ENCODE measurements around the gene GJB4. TPM values are rescaled to one million over a fixed set of nuclear protein-coding genes. Genes with fewer than 3 reads are reported as not detected.

GJB4 gene
- total RNA-seq, 2 experiments from 2014 or later = not detected

DNA sequence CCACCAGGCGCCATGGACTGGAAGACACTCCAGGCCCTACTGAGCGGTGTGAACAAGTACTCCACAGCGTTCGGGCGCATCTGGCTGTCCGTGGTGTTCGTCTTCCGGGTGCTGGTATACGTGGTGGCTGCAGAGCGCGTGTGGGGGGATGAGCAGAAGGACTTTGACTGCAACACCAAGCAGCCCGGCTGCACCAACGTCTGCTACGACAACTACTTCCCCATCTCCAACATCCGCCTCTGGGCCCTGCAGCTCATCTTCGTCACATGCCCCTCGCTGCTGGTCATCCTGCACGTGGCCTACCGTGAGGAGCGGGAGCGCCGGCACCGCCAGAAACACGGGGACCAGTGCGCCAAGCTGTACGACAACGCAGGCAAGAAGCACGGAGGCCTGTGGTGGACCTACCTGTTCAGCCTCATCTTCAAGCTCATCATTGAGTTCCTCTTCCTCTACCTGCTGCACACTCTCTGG lies 25.2 kb downstream of the GJB4 start:
- Mint-ChIP-seq H3K27ac (no peak overlapping the region), H3K4me3 (no peak overlapping the region), H3K36me3 (ENCODE audit: low read depth) (no peaks in the 10 kb centered on the region), H3K27me3 (ENCODE audit: low read depth) (peaks cover 29% of the 10 kb centered on the region), H3K4me1 (ENCODE audit: low read depth) (peaks cover under 1% of the 10 kb centered on the region), H3K9me3 (no peaks in the 10 kb centered on the region)
- CTCF ChIA-PET = interaction anchor here (0.7 to 2.4 kb wide), 3 partner anchors 75 to 255 kb away, joined by 4 to 9 read pairs (median 4); partner anchors contain the start of gene SMIM12
- no peak for DNase-seq
- intact Hi-C loops (cut with micrococcal nuclease) = no loop called here

- Mint-ChIP-seq H3K27ac (no peak overlapping the region), H3K9me3 (no peaks in the 10 kb centered on the region), H3K4me1 (ENCODE audit: low read depth) (peaks cover 4% of the 10 kb centered on the region), H3K27me3 (ENCODE audit: low read depth) (peaks cover 24% of the 10 kb centered on the region), H3K4me3 (no peak overlapping the region), H3K36me3 (ENCODE audit: low read depth) (no peaks in the 10 kb centered on the region)
- CTCF ChIA-PET = interaction anchor here (0.7 to 2.4 kb wide), 3 partner anchors 74 to 255 kb away, joined by 4 to 9 read pairs (median 4); partner anchors contain the start of gene SMIM12
- intact Hi-C loops (cut with micrococcal nuclease) = no loop called here
- DNase-seq = no peak
Measured at GRCh38 chr1:34785231-34785874, 25.8 kb downstream of the GJB4 start.

GRCh38 chr1:34785875-34786470 lies 26.4 kb downstream of the GJB4 start:
- no peak for DNase-seq
- Mint-ChIP-seq H3K27me3 (ENCODE audit: low read depth) (peaks cover 20% of the 10 kb centered on the region), H3K9me3 (no peaks in the 10 kb centered on the region), H3K4me3 (no peak overlapping the region), H3K4me1 (ENCODE audit: low read depth) (peaks cover 4% of the 10 kb centered on the region), H3K27ac (no peak overlapping the region), H3K36me3 (ENCODE audit: low read depth) (no peaks in the 10 kb centered on the region)
- CTCF ChIA-PET = interaction anchor here (0.7 to 2.4 kb wide), 17 partner anchors 12 to 546 kb away, joined by 3 to 9 read pairs (median 3); partner anchors contain the start of gene SMIM12
- intact Hi-C loops (cut with micrococcal nuclease) = loop anchor here (1.0 kb wide), 4 partner anchors 66 to 512 kb away; partner anchors contain the start of gene SFPQ

DNA sequence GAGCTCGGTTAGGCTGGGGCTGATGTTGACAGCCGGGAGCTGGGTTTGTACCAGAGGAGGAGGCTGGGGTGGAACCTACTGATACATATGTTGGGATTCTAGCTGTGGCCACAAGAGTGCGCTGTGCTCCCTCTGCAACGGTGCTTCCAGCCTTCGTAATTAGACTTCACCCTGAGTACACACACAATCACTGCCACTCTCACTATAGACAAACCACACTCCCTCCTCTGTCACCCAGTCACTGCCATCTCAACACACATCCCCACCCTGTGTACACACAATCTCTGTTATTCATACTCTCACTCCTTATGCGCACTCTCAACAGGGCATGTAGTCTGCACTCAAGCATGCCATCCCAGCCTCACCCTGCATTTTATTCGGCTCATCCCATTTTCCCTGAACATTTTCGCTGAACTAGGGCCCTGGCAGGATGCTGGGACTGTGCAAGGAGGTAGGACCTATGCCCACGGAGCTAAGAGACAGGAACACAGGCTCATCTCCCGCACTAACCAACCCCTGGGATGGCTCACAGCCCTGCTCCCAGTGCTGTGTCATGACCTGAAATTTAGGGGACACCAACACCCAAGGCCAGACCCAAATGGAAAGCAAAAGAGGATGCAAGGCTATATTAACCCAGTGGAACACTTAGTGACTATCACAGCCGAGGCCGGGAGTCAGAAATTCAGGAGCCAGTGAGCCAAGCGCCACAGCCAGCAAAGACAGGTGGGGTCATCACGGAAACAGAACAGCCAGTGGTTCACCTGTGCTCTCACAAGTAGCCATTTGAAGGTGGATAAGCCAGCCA lies 27.2 kb downstream of the GJB4 start:
- peak; percentile 86 for DNase-seq
- intact Hi-C loops (cut with micrococcal nuclease) = loop anchor here (1.0 kb wide), 4 partner anchors 66 to 512 kb away; partner anchors contain the start of gene SFPQ
- peaks cover 24% of the 10 kb centered on the region for H3K27me3 Mint-ChIP-seq (ENCODE audit: low read depth)
- H3K9me3 Mint-ChIP-seq = no peaks in the 10 kb centered on the region
- no peaks in the 10 kb centered on the region for H3K36me3 Mint-ChIP-seq (ENCODE audit: low read depth)
- peaks cover 4% of the 10 kb centered on the region for H3K4me1 Mint-ChIP-seq (ENCODE audit: low read depth)
- no peak overlapping the region for H3K27ac Mint-ChIP-seq
- no peak overlapping the region for H3K4me3 Mint-ChIP-seq
- CTCF ChIA-PET = interaction anchor here (0.6 to 2.6 kb wide), 21 partner anchors 11 to 547 kb away, joined by 3 to 15 read pairs (median 3); partner anchors contain the start of gene SMIM12

- H3K4me3 Mint-ChIP-seq = no peak overlapping the region
- intact Hi-C loops (cut with micrococcal nuclease) = no loop called here
- DNase-seq = peak; percentile 37
- peaks cover 23% of the 10 kb centered on the region for H3K27me3 Mint-ChIP-seq (ENCODE audit: low read depth)
- peaks cover 9% of the 10 kb centered on the region for H3K4me1 Mint-ChIP-seq (ENCODE audit: low read depth)
- H3K36me3 Mint-ChIP-seq (ENCODE audit: low read depth) = no peaks in the 10 kb centered on the region
- no peak overlapping the region for H3K27ac Mint-ChIP-seq
- CTCF ChIA-PET = interaction anchor here (0.6 to 2.6 kb wide), 7 partner anchors 10 to 77 kb away, joined by 3 to 15 read pairs (median 4); partner anchors contain the start of gene SMIM12
- H3K9me3 Mint-ChIP-seq = no peaks in the 10 kb centered on the region
Measured at GRCh38 chr1:34787461-34788420, 28.2 kb downstream of the GJB4 start.

- peaks cover 22% of the 10 kb centered on the region for H3K27me3 Mint-ChIP-seq (ENCODE audit: low read depth)
- CTCF ChIA-PET = interaction anchor here (4.2 kb wide), 1 partner anchor 62 kb away, joined by 19 read pairs; no protein-coding TSS in a partner anchor
- no peaks in the 10 kb centered on the region for H3K9me3 Mint-ChIP-seq
- H3K27ac Mint-ChIP-seq = no peak overlapping the region
- H3K4me3 Mint-ChIP-seq = no peak overlapping the region
- H3K4me1 Mint-ChIP-seq (ENCODE audit: low read depth) = peaks cover 9% of the 10 kb centered on the region
- H3K36me3 Mint-ChIP-seq (ENCODE audit: low read depth) = peaks cover 1% of the 10 kb centered on the region
- DNase-seq = no peak
- intact Hi-C loops (cut with micrococcal nuclease) = no loop called here
Measured at GRCh38 chr1:34790985-34791384, 31.4 kb downstream of the GJB4 start.

- no peak for DNase-seq
- H3K4me3 Mint-ChIP-seq = no peak overlapping the region
- peaks cover 15% of the 10 kb centered on the region for H3K27me3 Mint-ChIP-seq (ENCODE audit: low read depth)
- no peak overlapping the region for H3K27ac Mint-ChIP-seq
- H3K4me1 Mint-ChIP-seq (ENCODE audit: low read depth) = peaks cover 21% of the 10 kb centered on the region
- intact Hi-C loops (cut with micrococcal nuclease) = no loop called here
- no peaks in the 10 kb centered on the region for H3K9me3 Mint-ChIP-seq
- peaks cover 1% of the 10 kb centered on the region for H3K36me3 Mint-ChIP-seq (ENCODE audit: low read depth)
- CTCF ChIA-PET = interaction anchor here (4.2 kb wide), 1 partner anchor 60 kb away, joined by 19 read pairs; no protein-coding TSS in a partner anchor
Measured at GRCh38 chr1:34792424-34792823, 32.9 kb downstream of the GJB4 start.

- Mint-ChIP-seq H3K27me3 (ENCODE audit: low read depth) (peaks cover 13% of the 10 kb centered on the region), H3K36me3 (ENCODE audit: low read depth) (peaks cover 2% of the 10 kb centered on the region), H3K4me3 (no peak within 1 kb of the TSS), H3K9me3 (no peaks in the 10 kb centered on the region), H3K4me1 (ENCODE audit: low read depth) (peaks cover 26% of the 10 kb centered on the region), H3K27ac (peak within 1 kb of the TSS; percentile 37)
- DNase-seq = no peak
- intact Hi-C loops (cut with micrococcal nuclease) = no loop called here
- CTCF ChIA-PET = interaction anchor here (4.2 kb wide), 1 partner anchor 60 kb away, joined by 19 read pairs; no protein-coding TSS in a partner anchor
Measured at GRCh38 chr1:34792868-34793727, 33.6 kb downstream of the GJB4 start, which contains the start of gene GJA4. Gene GJA4, plus strand, starts transcription at chr1:34792999. Its CDS starts 1,215 bp downstream, at chr1:34794214.

DNA sequence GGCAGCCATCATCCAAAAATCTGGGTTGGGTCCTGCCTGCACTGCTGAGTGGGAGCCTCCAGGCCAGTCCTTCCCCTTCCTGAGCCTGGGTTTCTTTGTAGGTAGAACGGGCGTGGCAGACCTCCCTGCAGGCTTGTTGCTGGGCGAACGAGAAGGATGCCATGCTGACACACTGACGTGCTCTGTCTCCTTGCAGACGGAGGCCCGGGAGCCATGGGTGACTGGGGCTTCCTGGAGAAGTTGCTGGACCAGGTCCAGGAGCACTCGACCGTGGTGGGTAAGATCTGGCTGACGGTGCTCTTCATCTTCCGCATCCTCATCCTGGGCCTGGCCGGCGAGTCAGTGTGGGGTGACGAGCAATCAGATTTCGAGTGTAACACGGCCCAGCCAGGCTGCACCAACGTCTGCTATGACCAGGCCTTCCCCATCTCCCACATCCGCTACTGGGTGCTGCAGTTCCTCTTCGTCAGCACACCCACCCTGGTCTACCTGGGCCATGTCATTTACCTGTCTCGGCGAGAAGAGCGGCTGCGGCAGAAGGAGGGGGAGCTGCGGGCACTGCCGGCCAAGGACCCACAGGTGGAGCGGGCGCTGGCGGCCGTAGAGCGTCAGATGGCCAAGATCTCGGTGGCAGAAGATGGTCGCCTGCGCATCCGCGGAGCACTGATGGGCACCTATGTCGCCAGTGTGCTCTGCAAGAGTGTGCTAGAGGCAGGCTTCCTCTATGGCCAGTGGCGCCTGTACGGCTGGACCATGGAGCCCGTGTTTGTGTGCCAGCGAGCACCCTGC lies 34.7 kb downstream of the GJB4 start:
- H3K4me1 Mint-ChIP-seq (ENCODE audit: low read depth) = peaks cover 35% of the 10 kb centered on the region
- H3K36me3 Mint-ChIP-seq (ENCODE audit: low read depth) = peaks cover 5% of the 10 kb centered on the region
- DNase-seq = no peak
- intact Hi-C loops (cut with micrococcal nuclease) = no loop called here
- no peak overlapping the region for H3K27ac Mint-ChIP-seq
- CTCF ChIA-PET = interaction anchor here (4.2 kb wide), 1 partner anchor 59 kb away, joined by 19 read pairs; no protein-coding TSS in a partner anchor
- H3K27me3 Mint-ChIP-seq (ENCODE audit: low read depth) = peaks cover 13% of the 10 kb centered on the region
- no peak overlapping the region for H3K4me3 Mint-ChIP-seq
- H3K9me3 Mint-ChIP-seq = no peaks in the 10 kb centered on the region

DNA sequence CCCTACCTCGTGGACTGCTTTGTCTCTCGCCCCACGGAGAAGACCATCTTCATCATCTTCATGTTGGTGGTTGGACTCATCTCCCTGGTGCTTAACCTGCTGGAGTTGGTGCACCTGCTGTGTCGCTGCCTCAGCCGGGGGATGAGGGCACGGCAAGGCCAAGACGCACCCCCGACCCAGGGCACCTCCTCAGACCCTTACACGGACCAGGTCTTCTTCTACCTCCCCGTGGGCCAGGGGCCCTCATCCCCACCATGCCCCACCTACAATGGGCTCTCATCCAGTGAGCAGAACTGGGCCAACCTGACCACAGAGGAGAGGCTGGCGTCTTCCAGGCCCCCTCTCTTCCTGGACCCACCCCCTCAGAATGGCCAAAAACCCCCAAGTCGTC lies 35.2 kb downstream of the GJB4 start:
- Mint-ChIP-seq H3K4me3 (no peak overlapping the region), H3K27me3 (ENCODE audit: low read depth) (peaks cover 13% of the 10 kb centered on the region), H3K9me3 (no peaks in the 10 kb centered on the region), H3K36me3 (ENCODE audit: low read depth) (peaks cover 5% of the 10 kb centered on the region), H3K27ac (no peak overlapping the region), H3K4me1 (ENCODE audit: low read depth) (peaks cover 37% of the 10 kb centered on the region)
- intact Hi-C loops (cut with micrococcal nuclease) = loop anchor here (5.0 kb wide), 1 partner anchor 763 kb away; the partner anchor contains the start of genes KIAA0319L and NCDN
- DNase-seq = no peak
- CTCF ChIA-PET = no interaction called here

Measured in activated naive CD4-positive, alpha-beta T cell treated with anti-CD3 and anti-CD28 coated beads for 36 hours (primary cell).